GM23338 (cell line): Measurements from ENCODE around the gene PHF5A. TPM values are rescaled to one million over a fixed set of nuclear protein-coding genes. Genes with fewer than 3 reads are reported as not detected.

Experiments
- ATAC-seq: fragments of 200-7000 bp; cut with Tn5 transposase; 3 replicates; pipeline ENCODE4 v1.9.1; 2020
- DNase-seq: peaks from one replicate; pipeline ENCODE4 v3.0.0-alpha.2; 2015; ENCODE audit warnings: low spot score
- H2AFZ ChIP-seq: fragments of 200-600 bp; sonication (generic); 2 replicates; pipeline ENCODE4 v1.8.0; 2016; ENCODE audit warnings: antibody characterized with exemption, mild to moderate bottlenecking, moderate library complexity
- H3F3A ChIP-seq: fragments of 200-600 bp; sonication (generic); replicated peaks from 2 replicates; pipeline ENCODE4 v1.8.0; 2017; ENCODE audit warnings: antibody characterized with exemption, mixed run types, low read depth
- H3K27ac ChIP-seq: fragments of 200-600 bp; sonication (generic); 2 replicates; pipeline ENCODE4 v1.6.1; 2016; ENCODE audit warnings: low read depth
- H3K27me3 ChIP-seq: fragments of 200-600 bp; sonication (generic); 2 replicates; pipeline ENCODE4 v1.8.0; 2016; ENCODE audit warnings: mild to moderate bottlenecking, mixed run types, moderate library complexity; ENCODE audit not compliant: insufficient read depth
- H3K36me3 ChIP-seq: fragments of 200-600 bp; sonication (generic); 2 replicates; pipeline ENCODE4 v1.8.0; 2016; ENCODE audit warnings: mild to moderate bottlenecking; ENCODE audit not compliant: insufficient read depth
- H3K4me1 ChIP-seq: fragments of 200-600 bp; sonication (generic); 2 replicates; pipeline ENCODE4 v1.8.0; 2016; ENCODE audit warnings: mild to moderate bottlenecking, moderate library complexity; ENCODE audit not compliant: insufficient read depth
- H3K4me2 ChIP-seq: fragments of 200-600 bp; sonication (generic); 2 replicates; pipeline ENCODE4 v1.7.1; 2017; ENCODE audit warnings: mixed run types
- H3K4me3 ChIP-seq: fragments of 200-600 bp; sonication (generic); 2 replicates; pipeline ENCODE4 v1.6.1; 2016; ENCODE audit warnings: mixed run types
- H3K79me2 ChIP-seq: fragments of 200-600 bp; sonication (generic); replicated peaks from 2 replicates; pipeline ENCODE4 v1.8.0; 2017; ENCODE audit warnings: mild to moderate bottlenecking; ENCODE audit not compliant: insufficient read depth
- H3K9me2 ChIP-seq: fragments of 200-600 bp; sonication (generic); 2 replicates; pipeline ENCODE4 v1.8.0; 2017; ENCODE audit not compliant: insufficient read depth
- H4K20me1 ChIP-seq: fragments of 200-600 bp; sonication (generic); replicated peaks from 2 replicates; pipeline ENCODE4 v1.8.0; 2017; ENCODE audit warnings: mild to moderate bottlenecking; ENCODE audit not compliant: insufficient read depth
- H3K27ac Mint-ChIP-seq: 2 replicates; pipeline ENCODE4 v1.8.0; 2020; ENCODE audit warnings: inconsistent platforms, mild to moderate bottlenecking, moderate library complexity, mixed read lengths
- H3K27me3 Mint-ChIP-seq: 3 replicates; pipeline ENCODE4 v1.8.0; 2022; ENCODE audit warnings: low read depth, mild to moderate bottlenecking, moderate library complexity, mixed read lengths, inconsistent platforms; ENCODE audit not compliant: insufficient read depth, poor library complexity
- H3K36me3 Mint-ChIP-seq: 3 replicates; pipeline ENCODE4 v1.8.0; 2021; ENCODE audit warnings: low read depth, mild to moderate bottlenecking, inconsistent platforms, moderate library complexity, mixed read lengths
- H3K4me1 Mint-ChIP-seq: 3 replicates; pipeline ENCODE4 v1.8.0; 2020; ENCODE audit warnings: mild to moderate bottlenecking, inconsistent platforms, mixed read lengths
- H3K4me3 Mint-ChIP-seq: 3 replicates; pipeline ENCODE4 v1.8.0; 2021; ENCODE audit warnings: moderate library complexity, mild to moderate bottlenecking, inconsistent platforms, mixed read lengths
- H3K9me3 Mint-ChIP-seq: 3 replicates; pipeline ENCODE4 v1.8.0; 2020; ENCODE audit warnings: moderate library complexity, mild to moderate bottlenecking, inconsistent platforms, mixed read lengths
- CREB1 ChIP-seq: fragments of 250-450 bp; sonication (Bioruptor Pico); IDR thresholded peaks from 2 replicates; pipeline ENCODE4 v1.5.0; 2020; ENCODE audit warnings: low read depth, mild to moderate bottlenecking, moderate library complexity
- CTCF ChIP-seq, 2 experiments: fragments of 200-600 bp in 1 of 2; sonication (generic) in 1 of 2; conservative IDR thresholded peaks; 2 replicates each; pipeline versions ENCODE4 v1.5.1 to v1.6.1; 2016 to 2017; ENCODE audit warnings: antibody characterized with exemption in 2 of 2, low read depth in 2 of 2, mild to moderate bottlenecking in 2 of 2, moderate library complexity in 1 of 2
- ETS1 ChIP-seq: IDR thresholded peaks from 2 replicates; pipeline ENCODE4 v1.6.1; 2016; ENCODE audit warnings: antibody characterized with exemption
- EZH2 ChIP-seq: fragments of 200-600 bp; sonication (generic); IDR thresholded peaks from one replicate; pipeline ENCODE4 v1.8.0; 2017; ENCODE audit warnings: antibody characterized with exemption, mild to moderate bottlenecking, low read depth; ENCODE audit not compliant: unreplicated experiment
- EZH2phosphoT487 ChIP-seq: fragments of 200-600 bp; sonication (generic); IDR thresholded peaks from one replicate; pipeline ENCODE4 v1.8.1; 2018; ENCODE audit warnings: antibody characterized with exemption; ENCODE audit not compliant: unreplicated experiment
- NANOG ChIP-seq: IDR thresholded peaks from 2 replicates; pipeline ENCODE4 v1.6.1; 2016; ENCODE audit warnings: antibody characterized with exemption, borderline replicate concordance
- STAT1 ChIP-seq: IDR thresholded peaks from one replicate; pipeline ENCODE4 v1.6.1; 2016; ENCODE audit warnings: antibody characterized with exemption; ENCODE audit not compliant: unreplicated experiment
- ZNF114 ChIP-seq: fragments of 250-450 bp; sonication (Bioruptor Pico); IDR thresholded peaks from 2 replicates; pipeline ENCODE4 v1.5.0; 2020; ENCODE audit warnings: mild to moderate bottlenecking, moderate library complexity
- ZNF462 ChIP-seq: fragments of 250-450 bp; sonication (Bioruptor Pico); IDR thresholded peaks from 2 replicates; pipeline ENCODE4 v1.5.0; 2020; ENCODE audit warnings: mild to moderate bottlenecking, moderate library complexity
- polyA plus RNA-seq: library from polyadenylated mRNA; unstranded; fragments of >200 nt; fragmentation: Nextera tagmentation; extraction: Ambion mirVana; gene quantifications from 2 replicates; pipeline ENCODE4 v1.2.1, GENCODE V29; 2016
- total RNA-seq: library from RNA; depleted of rRNA; stranded (reverse); fragments of >200 nt; shearing (Covaris generic); gene quantifications from 2 replicates; pipeline ENCODE4 v1.2.3, GENCODE V29; 2014; rRNA removed

PHF5A gene
- total and polyA plus RNA-seq, 2 experiments from 2014 or later = 49.4 to 115 TPM

DNA sequence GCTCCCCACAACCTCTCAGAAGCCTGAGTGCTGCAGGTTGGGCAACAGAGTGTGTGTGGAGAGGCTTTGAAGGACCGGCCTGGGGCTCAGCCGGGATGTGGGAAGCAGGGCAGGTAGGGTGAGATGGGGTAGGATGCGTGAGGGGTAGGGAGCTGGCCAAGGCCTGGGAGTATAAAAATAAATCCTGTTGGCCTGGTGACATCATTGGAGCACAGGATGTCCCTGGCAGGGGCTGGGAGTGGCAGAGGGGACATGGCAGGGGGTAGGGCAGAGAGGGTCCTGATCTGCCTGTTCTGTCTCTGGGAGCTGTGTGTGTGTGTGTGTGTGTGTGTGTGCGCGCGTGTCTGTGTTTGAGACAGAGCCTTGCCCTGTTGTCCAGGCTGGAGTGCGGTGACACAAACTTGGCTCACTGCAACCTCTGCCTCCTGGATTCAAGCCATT, 58.2 kb downstream of the PHF5A start:
- Mint-ChIP-seq H3K9me3 (no peaks in the 10 kb centered on the region), H3K27ac (no peak overlapping the region), H3K4me3 (no peak overlapping the region), H3K4me1 (peaks cover 22% of the 10 kb centered on the region), H3K27me3 (peaks cover 16% of the 10 kb centered on the region), H3K36me3 (no peaks in the 10 kb centered on the region; the same call in 2 of the 3 replicates)
- DNase-seq = no peak
- no peaks in the 10 kb centered on the region for H3K36me3 ChIP-seq
- H3K27ac ChIP-seq = no peak overlapping the region
- H3F3A ChIP-seq = peaks cover 12% of the 10 kb centered on the region
- no peak overlapping the region for H3K4me3 ChIP-seq
- no peaks in the 10 kb centered on the region; the same call in 1 of the 2 replicates for H3K79me2 ChIP-seq
- H4K20me1 ChIP-seq = no peaks in the 10 kb centered on the region
- ATAC-seq = no peak
- H3K4me1 ChIP-seq = peaks cover 14% of the 10 kb centered on the region
- H3K9me2 ChIP-seq = no peaks in the 10 kb centered on the region
- no peak overlapping the region for H2AFZ ChIP-seq
- H3K27me3 ChIP-seq = no peaks in the 10 kb centered on the region
- no peak overlapping the region for H3K4me2 ChIP-seq
- TF ChIP-seq ZNF462 (CRISPR knock-in tag) = no peak
- no peak for TF ChIP-seq EZH2phosphoT487
- TF ChIP-seq NANOG = no peak
- no peak for TF ChIP-seq STAT1
- TF ChIP-seq CTCF (conservative IDR thresholded peaks at IDR 0.05; ENCODE audit: low read depth in 2 of 2) = no peak
- TF ChIP-seq ZNF114 (CRISPR knock-in tag) = no peak
- no peak for TF ChIP-seq ETS1
- TF ChIP-seq CREB1 (CRISPR knock-in tag) = no peak
- no peak for TF ChIP-seq EZH2

Other genes with a start within 250 kb of the PHF5A start
- gene CHADL, start 227.8 kb downstream of the PHF5A start, total RNA-seq = 1.5 and 1.6 TPM in 2 replicates
- gene CHADL, start 227.8 kb downstream of the PHF5A start, polyA plus RNA-seq = 0.70 TPM in 1 of 2 replicates, not detected in the other
- 133 and 141 TPM in 2 replicates for gene RANGAP1, start 182.5 kb downstream of the PHF5A start, total RNA-seq
- gene RANGAP1, start 182.5 kb downstream of the PHF5A start, polyA plus RNA-seq = 54.2 and 54.7 TPM in 2 replicates
- 51.3 and 61.5 TPM in 2 replicates for gene ZC3H7B, start 167.2 kb downstream of the PHF5A start, total RNA-seq
- 5.7 and 7.0 TPM in 2 replicates for gene ZC3H7B, start 167.2 kb downstream of the PHF5A start, polyA plus RNA-seq
- 7.0 and 7.2 TPM in 2 replicates for gene TEF, start 86.8 kb downstream of the PHF5A start, total RNA-seq
- gene TEF, start 86.8 kb downstream of the PHF5A start, polyA plus RNA-seq = 2.3 and 2.4 TPM in 2 replicates
- 43.0 and 47.2 TPM in 2 replicates for gene TOB2, start 21.9 kb downstream of the PHF5A start, total RNA-seq
- 26.7 and 27.3 TPM in 2 replicates for gene TOB2, start 21.9 kb downstream of the PHF5A start, polyA plus RNA-seq
- gene ACO2, start 425 bp upstream of the PHF5A start, total RNA-seq = 77.8 and 79.7 TPM in 2 replicates
- gene ACO2, start 425 bp upstream of the PHF5A start, polyA plus RNA-seq = 33.4 and 36.2 TPM in 2 replicates
- 18.6 and 19.0 TPM in 2 replicates for gene POLR3H, start 75.8 kb upstream of the PHF5A start, total RNA-seq
- gene POLR3H, start 75.8 kb upstream of the PHF5A start, polyA plus RNA-seq = 26.5 and 28.7 TPM in 2 replicates
- 0.35 and 0.47 TPM in 2 replicates for gene CSDC2, start 92.3 kb upstream of the PHF5A start, total RNA-seq
- 0.45 and 0.50 TPM in 2 replicates for gene CSDC2, start 92.3 kb upstream of the PHF5A start, polyA plus RNA-seq
- 8.7 and 12.1 TPM in 2 replicates for gene PMM1, start 121.1 kb upstream of the PHF5A start, total RNA-seq
- gene PMM1, start 121.1 kb upstream of the PHF5A start, polyA plus RNA-seq = 9.9 TPM in 2 replicates
- gene DESI1, start 152.4 kb upstream of the PHF5A start, total RNA-seq = 40.4 and 53.8 TPM in 2 replicates
- 33.7 and 37.9 TPM in 2 replicates for gene DESI1, start 152.4 kb upstream of the PHF5A start, polyA plus RNA-seq
- gene XRCC6, start 152.6 kb upstream of the PHF5A start, total RNA-seq = 495 and 498 TPM in 2 replicates
- gene XRCC6, start 152.6 kb upstream of the PHF5A start, polyA plus RNA-seq = 351 and 352 TPM in 2 replicates
- 163 and 193 TPM in 2 replicates for gene SNU13, start 220.2 kb upstream of the PHF5A start, total RNA-seq
- gene SNU13, start 220.2 kb upstream of the PHF5A start, polyA plus RNA-seq = 464 and 512 TPM in 2 replicates
- 0.27 and 0.28 TPM in 2 replicates for gene MEI1, start 230.8 kb upstream of the PHF5A start, total RNA-seq
- 0.09 and 0.87 TPM in 2 replicates for gene MEI1, start 230.8 kb upstream of the PHF5A start, polyA plus RNA-seq